ENCODE data around the gene PAK1.
A peak's percentile ranks its signal among the peaks of the same experiment; 100 is the strongest.

PAK1 gene

GRCh38 chr11:77472991-77473800 is 698 bp downstream of the PAK1 start:
- peak; percentile 33 for DNase-seq

- DNase-seq = no peak
Measured at GRCh38 chr11:77471558-77472193, 2.2 kb downstream of the PAK1 start.

- DNase-seq = no peak
Measured at GRCh38 chr11:77470971-77471370, 2.9 kb downstream of the PAK1 start.

- no peak for DNase-seq
Measured at GRCh38 chr11:77470504-77470903, 3.4 kb downstream of the PAK1 start.

GRCh38 chr11:77468527-77468926 is 5.4 kb downstream of the PAK1 start:
- DNase-seq = no peak

- no peak for DNase-seq
Measured at GRCh38 chr11:77467993-77468392, 5.9 kb downstream of the PAK1 start.

- DNase-seq = no peak
Measured at GRCh38 chr11:77467233-77467632, 6.7 kb downstream of the PAK1 start.

- no peak for DNase-seq
Measured at GRCh38 chr11:77457340-77457739, 16.6 kb downstream of the PAK1 start.

- no peak for DNase-seq
Measured at GRCh38 chr11:77455740-77456139, 18.2 kb downstream of the PAK1 start.

GRCh38 chr11:77454867-77455655 is 18.8 kb downstream of the PAK1 start:
- no peak for DNase-seq

- no peak for DNase-seq
Measured at GRCh38 chr11:77450227-77450626, 23.7 kb downstream of the PAK1 start.

- DNase-seq = no peak
Measured at GRCh38 chr11:77449784-77450183, 24.1 kb downstream of the PAK1 start.

GRCh38 chr11:77449060-77449521 is 24.8 kb downstream of the PAK1 start:
- no peak for DNase-seq

GRCh38 chr11:77448269-77448668 is 25.6 kb downstream of the PAK1 start:
- DNase-seq = no peak

- DNase-seq = no peak
Measured at GRCh38 chr11:77446911-77447629, 26.8 kb downstream of the PAK1 start.

GRCh38 chr11:77444261-77444660 is 29.6 kb downstream of the PAK1 start:
- DNase-seq = no peak

GRCh38 chr11:77442394-77443053 is 31.4 kb downstream of the PAK1 start:
- no peak for DNase-seq

- no peak for DNase-seq
Measured at GRCh38 chr11:77441426-77441825, 32.5 kb downstream of the PAK1 start.

GRCh38 chr11:77440678-77441077 is 33.2 kb downstream of the PAK1 start:
- DNase-seq = no peak

GRCh38 chr11:77438487-77438886 is 35.4 kb downstream of the PAK1 start:
- DNase-seq = no peak

GRCh38 chr11:77436969-77437368 is 36.9 kb downstream of the PAK1 start:
- no peak for DNase-seq

GRCh38 chr11:77436506-77436905 is 37.4 kb downstream of the PAK1 start:
- DNase-seq = no peak

All from activated effector memory CD4-positive, alpha-beta T cell treated with Interleukin-2 at 50 U/mL for 16 hours (primary cell).